ENCODE measurements around the gene ZC3H10. TPM values are rescaled to one million over a fixed set of nuclear protein-coding genes. Genes with fewer than 3 reads are reported as not detected.

The ZC3H10 gene
- total and polyA plus RNA-seq, 2 experiments from 2014 or later, result 2.7 to 5.4 TPM

DNA sequence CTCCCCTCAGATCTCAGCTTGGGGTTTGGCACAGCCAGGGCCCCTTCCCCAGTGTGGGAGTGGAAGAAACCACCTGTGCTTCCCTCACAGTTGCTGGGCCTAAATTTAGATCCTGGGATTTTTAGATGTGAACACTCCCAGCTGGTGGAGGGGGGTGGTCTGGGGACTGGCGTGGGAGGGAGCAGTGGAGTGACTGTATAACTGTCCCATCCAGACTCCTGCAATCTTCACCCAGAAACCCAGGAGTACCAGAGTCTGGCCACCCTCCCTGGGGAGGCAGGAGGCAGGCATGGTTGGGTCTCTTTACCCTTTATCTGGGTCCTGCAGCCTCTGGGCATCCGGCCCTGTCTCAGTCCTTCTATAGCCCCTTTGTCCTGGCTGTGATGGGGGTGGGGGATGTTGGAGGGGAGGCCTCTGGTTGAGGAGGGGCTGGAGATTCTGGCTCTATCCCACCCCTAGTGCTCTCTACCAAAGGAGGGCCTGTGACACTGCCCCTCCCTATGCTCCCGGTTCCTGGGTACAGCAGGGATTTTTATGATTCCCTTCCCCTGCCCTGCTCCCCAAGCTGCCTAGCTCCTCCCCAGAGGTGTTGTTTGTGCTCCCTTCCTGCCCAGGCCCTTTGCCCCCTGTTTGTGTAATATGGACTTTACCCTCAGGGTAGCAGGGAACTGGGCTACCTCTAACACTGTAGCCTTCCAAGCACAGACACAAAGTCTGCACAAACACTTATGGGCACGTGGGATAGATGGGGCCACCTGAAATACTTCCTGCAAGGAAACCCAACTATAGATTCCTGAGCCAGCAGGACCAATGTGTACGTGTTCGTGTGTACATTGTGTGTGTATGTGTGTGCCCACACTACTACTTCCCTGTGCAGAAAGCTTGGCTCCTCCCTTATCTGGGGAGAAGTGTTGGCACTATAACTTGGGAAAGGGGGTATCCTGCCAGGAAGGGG is 36.4 kb upstream of the ZC3H10 start (continued):
- TF ChIP-seq ZNF462 (CRISPR knock-in tag; IDR thresholded peaks at IDR 0.05) (no peak), NANOG (IDR thresholded peaks at IDR 0.05; ENCODE audit: borderline replicate concordance) (no peak), ZNF331 (CRISPR knock-in tag; IDR thresholded peaks at IDR 0.05; ENCODE audit: low read depth) (no peak), CREB1 (CRISPR knock-in tag; IDR thresholded peaks at IDR 0.05; ENCODE audit: low read depth) (no peak), EZH2phosphoT487 (IDR thresholded peaks at IDR 0.05; ENCODE audit: unreplicated experiment) (no peak)

- H3K4me3 Mint-ChIP-seq, result 0 out of 3 replicates have a peak overlapping the region, but pooled peaks have one; percentile 90
- peak overlapping the region; percentile 84; the same call in 1 of the 2 replicates for H3K4me3 ChIP-seq
- ATAC-seq (no peak), DNase-seq (ENCODE audit: low spot score) (no peak)
- peaks cover 21% of the 10 kb centered on the region for H4K20me1 ChIP-seq (replicated peaks; ENCODE audit: insufficient read depth)
- H3F3A ChIP-seq (replicated peaks; ENCODE audit: low read depth), result peaks cover 18% of the 10 kb centered on the region; the same call in 1 of the 2 replicates
- 0 out of 2 replicates have a peak, but pooled peaks cover 11% of the 10 kb centered on the region for H3K36me3 ChIP-seq (ENCODE audit: insufficient read depth)
- peaks cover 39% of the 10 kb centered on the region for H3K36me3 Mint-ChIP-seq (ENCODE audit: low read depth)
- H3K4me2 ChIP-seq, result no peak overlapping the region
- no peak overlapping the region for H3K27ac ChIP-seq (ENCODE audit: low read depth)
- no peak overlapping the region for H3K27ac Mint-ChIP-seq
- peaks cover 30% of the 10 kb centered on the region for H3K79me2 ChIP-seq (replicated peaks; ENCODE audit: insufficient read depth)
- H3K27me3 Mint-ChIP-seq (ENCODE audit: insufficient read depth, low read depth, poor library complexity), result peaks cover 6% of the 10 kb centered on the region
- H3K4me1 ChIP-seq (ENCODE audit: insufficient read depth), result peaks cover 22% of the 10 kb centered on the region
- H3K27me3 ChIP-seq (ENCODE audit: insufficient read depth), result no peaks in the 10 kb centered on the region
- H2AFZ ChIP-seq, result no peak overlapping the region
- H3K9me2 ChIP-seq (ENCODE audit: insufficient read depth), result no peaks in the 10 kb centered on the region
- peaks cover 38% of the 10 kb centered on the region for H3K4me1 Mint-ChIP-seq
- H3K9me3 Mint-ChIP-seq, result no peaks in the 10 kb centered on the region
- TF ChIP-seq STAT1 (IDR thresholded peaks at IDR 0.05; ENCODE audit: unreplicated experiment) (no peak), ETS1 (IDR thresholded peaks at IDR 0.05) (no peak)
- TF ChIP-seq, protein P1, sequence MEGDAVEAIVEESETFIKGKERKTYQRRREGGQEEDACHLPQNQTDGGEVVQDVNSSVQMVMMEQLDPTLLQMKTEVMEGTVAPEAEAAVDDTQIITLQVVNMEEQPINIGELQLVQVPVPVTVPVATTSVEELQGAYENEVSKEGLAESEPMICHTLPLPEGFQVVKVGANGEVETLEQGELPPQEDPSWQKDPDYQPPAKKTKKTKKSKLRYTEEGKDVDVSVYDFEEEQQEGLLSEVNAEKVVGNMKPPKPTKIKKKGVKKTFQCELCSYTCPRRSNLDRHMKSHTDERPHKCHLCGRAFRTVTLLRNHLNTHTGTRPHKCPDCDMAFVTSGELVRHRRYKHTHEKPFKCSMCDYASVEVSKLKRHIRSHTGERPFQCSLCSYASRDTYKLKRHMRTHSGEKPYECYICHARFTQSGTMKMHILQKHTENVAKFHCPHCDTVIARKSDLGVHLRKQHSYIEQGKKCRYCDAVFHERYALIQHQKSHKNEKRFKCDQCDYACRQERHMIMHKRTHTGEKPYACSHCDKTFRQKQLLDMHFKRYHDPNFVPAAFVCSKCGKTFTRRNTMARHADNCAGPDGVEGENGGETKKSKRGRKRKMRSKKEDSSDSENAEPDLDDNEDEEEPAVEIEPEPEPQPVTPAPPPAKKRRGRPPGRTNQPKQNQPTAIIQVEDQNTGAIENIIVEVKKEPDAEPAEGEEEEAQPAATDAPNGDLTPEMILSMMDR (conservative IDR thresholded peaks at IDR 0.05; ENCODE audit: low read depth in 2 of 2), result no peak
These were observed 35.7 kb upstream of the ZC3H10 start for GRCh38 chr12:56082382-56082781.
